ENCODE measurements around the gene GRIK2. TPM values are rescaled to one million over a fixed set of nuclear protein-coding genes. Genes with fewer than 3 reads are reported as not detected.

Gene GRIK2
- total and polyA plus RNA-seq, 3 experiments from 2014 or later, result not detected

DNA sequence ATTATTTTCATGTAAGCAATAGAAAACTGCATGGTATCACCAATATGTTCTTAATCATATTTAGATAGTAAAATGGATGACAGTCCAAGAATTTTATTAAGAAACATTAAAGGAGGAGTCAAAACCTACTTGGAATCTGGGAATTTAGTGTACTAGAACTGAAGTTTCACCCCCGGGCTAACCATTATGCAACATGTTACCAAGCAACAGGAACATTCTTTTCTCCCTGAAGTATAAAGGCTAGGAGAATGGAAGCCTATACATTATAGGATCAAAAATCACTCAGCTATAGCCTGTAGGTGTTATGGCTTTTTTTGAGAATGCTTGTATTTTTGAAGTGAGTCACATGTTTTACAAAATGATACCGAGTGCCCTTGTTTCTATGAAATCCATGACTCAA lies 538.3 kb downstream of the GRIK2 start:
- H3K4me3 ChIP-seq (ENCODE audit: low read length), result no peak overlapping the region
- H3K4me1 Mint-ChIP-seq, result no peaks in the 10 kb centered on the region
- no peak for DNase-seq
- H3K27ac Mint-ChIP-seq, result no peak overlapping the region
- H3K4me3 Mint-ChIP-seq, result no peak overlapping the region
- H3K27ac ChIP-seq (ENCODE audit: low read depth, low read length), result no peak overlapping the region
- H3K36me3 Mint-ChIP-seq, result no peaks in the 10 kb centered on the region
- ChIA-PET POLR2A (no interaction called here), CTCF (no interaction called here)
- H3K27me3 Mint-ChIP-seq, result no peaks in the 10 kb centered on the region
- H3K9me3 ChIP-seq (ENCODE audit: low read length), result no peaks in the 10 kb centered on the region
- no peaks in the 10 kb centered on the region for H3K36me3 ChIP-seq (ENCODE audit: insufficient read depth, low read length)
- no peaks in the 10 kb centered on the region for H3K4me1 ChIP-seq (ENCODE audit: insufficient read depth, low read length)
- peaks cover 0 to 20% (median 1%) of the 10 kb centered on the region in 5 donors for H3K9me3 Mint-ChIP-seq
- no peaks in the 10 kb centered on the region for H3K27me3 ChIP-seq (ENCODE audit: insufficient read depth, low read length, poor library complexity, severe bottlenecking)

DNA sequence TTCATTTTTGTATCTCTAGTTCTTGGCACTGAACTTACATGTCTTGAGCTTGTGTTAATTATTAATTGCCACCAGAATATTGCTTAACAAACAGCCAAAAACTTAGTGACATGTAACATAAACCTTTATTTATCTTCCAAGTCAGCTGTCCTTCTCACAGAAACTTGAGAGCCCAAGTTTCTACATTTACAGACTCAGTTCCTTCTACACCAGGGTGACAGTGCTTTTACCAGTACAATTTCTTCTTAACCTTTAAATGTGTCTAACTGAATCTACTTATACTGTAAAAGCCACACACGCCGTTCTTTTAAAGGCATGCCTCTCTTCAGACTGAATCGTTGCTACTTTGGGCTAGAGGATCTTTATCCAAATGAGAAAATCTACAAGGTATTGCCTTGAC lies 539.2 kb downstream of the GRIK2 start:
- no peaks in the 10 kb centered on the region for H3K9me3 ChIP-seq (ENCODE audit: low read length)
- no peak for DNase-seq
- Mint-ChIP-seq H3K36me3 (no peaks in the 10 kb centered on the region), H3K27me3 (no peaks in the 10 kb centered on the region), H3K4me1 (no peaks in the 10 kb centered on the region), H3K27ac (no peak overlapping the region), H3K4me3 (no peak overlapping the region), H3K9me3 (peaks cover 0 to 20% (median 1%) of the 10 kb centered on the region in 5 donors)
- no peak overlapping the region for H3K27ac ChIP-seq (ENCODE audit: low read depth, low read length)
- no peaks in the 10 kb centered on the region for H3K27me3 ChIP-seq (ENCODE audit: insufficient read depth, low read length, poor library complexity, severe bottlenecking)
- CTCF ChIA-PET, result no interaction called here
- no peaks in the 10 kb centered on the region for H3K4me1 ChIP-seq (ENCODE audit: insufficient read depth, low read length)
- H3K36me3 ChIP-seq (ENCODE audit: insufficient read depth, low read length), result no peaks in the 10 kb centered on the region
- POLR2A ChIA-PET, result no interaction called here
- H3K4me3 ChIP-seq (ENCODE audit: low read length), result no peak overlapping the region

DNA sequence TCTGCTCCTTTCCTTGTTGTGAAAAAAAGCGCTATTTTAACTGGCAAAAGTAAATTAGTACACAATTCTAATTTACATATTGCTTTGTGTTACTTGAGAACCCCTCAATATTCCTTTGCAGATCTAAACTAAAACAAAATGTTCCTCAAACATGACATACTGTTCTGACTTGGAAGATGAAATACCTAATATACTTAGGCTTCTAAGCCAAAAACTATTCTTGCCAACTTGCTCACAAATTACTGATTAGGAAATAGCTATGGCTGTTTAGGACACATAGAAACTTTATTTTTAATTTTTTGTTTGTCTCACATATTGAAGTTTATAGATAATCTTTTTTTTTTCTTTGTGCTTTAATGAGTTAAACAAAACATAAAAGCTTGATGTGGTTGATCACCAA lies 542.2 kb downstream of the GRIK2 start:
- no peaks in the 10 kb centered on the region for H3K27me3 ChIP-seq (ENCODE audit: insufficient read depth, low read length, poor library complexity, severe bottlenecking)
- Mint-ChIP-seq H3K27me3 (no peaks in the 10 kb centered on the region), H3K9me3 (peaks cover 0 to 23% (median 0%) of the 10 kb centered on the region in 5 donors), H3K27ac (no peak overlapping the region), H3K4me1 (no peaks in the 10 kb centered on the region), H3K36me3 (no peaks in the 10 kb centered on the region), H3K4me3 (no peak overlapping the region)
- POLR2A ChIA-PET, result no interaction called here
- DNase-seq, result no peak
- H3K4me3 ChIP-seq (ENCODE audit: low read length), result no peak overlapping the region
- no peaks in the 10 kb centered on the region for H3K9me3 ChIP-seq (ENCODE audit: low read length)
- no peak overlapping the region for H3K27ac ChIP-seq (ENCODE audit: low read depth, low read length)
- H3K36me3 ChIP-seq (ENCODE audit: insufficient read depth, low read length), result no peaks in the 10 kb centered on the region
- CTCF ChIA-PET, result no interaction called here
- H3K4me1 ChIP-seq (ENCODE audit: insufficient read depth, low read length), result no peaks in the 10 kb centered on the region

DNA sequence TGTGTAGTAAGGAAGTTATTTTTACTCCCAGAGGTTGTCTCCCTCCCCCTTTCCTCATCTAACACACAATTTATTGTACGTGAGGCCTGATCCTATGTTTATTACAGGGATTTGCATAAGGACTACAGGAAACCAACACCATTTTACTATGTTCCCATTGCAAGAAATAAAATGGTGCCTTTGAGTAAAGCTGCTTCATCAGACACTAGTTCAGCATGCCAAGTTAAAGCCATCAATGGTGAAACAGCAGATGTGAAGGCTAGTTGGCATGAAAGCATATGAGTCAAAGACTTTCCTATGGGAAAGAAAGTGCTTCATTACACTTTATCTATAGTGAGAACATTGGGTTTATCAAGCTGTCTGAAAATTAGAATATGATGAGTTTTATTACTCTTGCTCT lies 543.0 kb downstream of the GRIK2 start:
- no peak for DNase-seq
- Mint-ChIP-seq H3K36me3 (no peaks in the 10 kb centered on the region), H3K27me3 (no peaks in the 10 kb centered on the region), H3K27ac (no peak overlapping the region), H3K4me3 (no peak overlapping the region), H3K9me3 (peaks cover 0 to 23% (median 0%) of the 10 kb centered on the region in 5 donors), H3K4me1 (no peaks in the 10 kb centered on the region)
- Histone ChIP-seq H3K36me3 (ENCODE audit: insufficient read depth, low read length) (no peaks in the 10 kb centered on the region), H3K27me3 (ENCODE audit: insufficient read depth, low read length, poor library complexity, severe bottlenecking) (no peaks in the 10 kb centered on the region), H3K9me3 (ENCODE audit: low read length) (no peaks in the 10 kb centered on the region), H3K4me3 (ENCODE audit: low read length) (no peak overlapping the region), H3K27ac (ENCODE audit: low read depth, low read length) (no peak overlapping the region), H3K4me1 (ENCODE audit: insufficient read depth, low read length) (no peaks in the 10 kb centered on the region)
- ChIA-PET CTCF (no interaction called here), POLR2A (no interaction called here)

- POLR2A ChIA-PET, result no interaction called here
- CTCF ChIA-PET, result no interaction called here
- no peaks in the 10 kb centered on the region for H3K9me3 ChIP-seq (ENCODE audit: low read length)
- no peak overlapping the region for H3K27ac ChIP-seq (ENCODE audit: low read depth, low read length)
- H3K4me1 ChIP-seq (ENCODE audit: insufficient read depth, low read length), result no peaks in the 10 kb centered on the region
- H3K4me3 ChIP-seq (ENCODE audit: low read length), result no peak overlapping the region
- Mint-ChIP-seq H3K27ac (no peak overlapping the region), H3K4me1 (no peaks in the 10 kb centered on the region), H3K9me3 (peaks cover 0 to 23% (median 1%) of the 10 kb centered on the region in 5 donors), H3K4me3 (no peak overlapping the region), H3K36me3 (no peaks in the 10 kb centered on the region), H3K27me3 (no peaks in the 10 kb centered on the region)
- no peaks in the 10 kb centered on the region for H3K36me3 ChIP-seq (ENCODE audit: insufficient read depth, low read length)
- no peak for DNase-seq
- no peaks in the 10 kb centered on the region for H3K27me3 ChIP-seq (ENCODE audit: insufficient read depth, low read length, poor library complexity, severe bottlenecking)
These were observed 543.6 kb downstream of the GRIK2 start for GRCh38 chr6:101937108-101937507.

DNA sequence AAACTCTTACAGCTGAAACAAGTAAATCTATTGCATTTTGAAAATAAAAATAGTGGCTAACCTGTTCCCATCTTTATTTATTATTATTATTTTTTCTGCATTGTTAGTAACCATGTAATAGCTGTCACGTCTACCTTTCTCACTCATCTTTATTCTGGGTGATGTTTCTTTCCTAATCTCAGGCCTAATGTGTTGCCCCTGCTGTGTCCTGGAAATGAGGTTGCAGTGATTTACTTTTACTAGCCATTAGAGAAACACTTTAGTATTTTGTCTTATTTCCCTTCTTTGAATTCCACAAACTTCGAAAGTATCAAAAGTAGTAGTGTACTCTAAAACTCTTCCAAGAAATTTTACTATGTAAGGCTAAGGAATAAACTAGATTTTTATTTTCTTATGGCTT lies 546.9 kb downstream of the GRIK2 start:
- CTCF ChIA-PET, result no interaction called here

DNA sequence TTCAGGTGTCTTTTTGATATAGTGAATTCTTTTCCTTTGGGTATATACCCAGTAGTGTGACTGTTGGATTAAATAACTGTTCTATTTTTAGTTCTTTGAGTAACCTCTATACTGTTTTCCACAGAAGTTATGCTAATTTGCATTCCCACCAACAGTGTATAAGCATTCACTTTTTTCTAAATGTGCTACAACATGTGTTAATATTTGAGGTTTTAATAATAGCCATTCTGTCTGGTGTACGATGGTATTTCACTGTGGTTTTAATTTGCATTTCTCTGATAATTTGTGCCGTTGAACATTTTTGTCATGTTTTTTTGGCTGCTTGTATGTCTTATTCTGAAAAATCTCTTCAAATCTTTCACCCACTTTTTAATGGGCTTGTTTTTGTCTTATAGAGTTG lies 563.5 kb downstream of the GRIK2 start:
- Mint-ChIP-seq H3K27ac (no peak overlapping the region), H3K4me1 (no peaks in the 10 kb centered on the region), H3K4me3 (no peak overlapping the region), H3K27me3 (peaks cover 0 to 1% of the 10 kb centered on the region in 2 donors), H3K9me3 (peaks cover 0 to 2% (median 1%) of the 10 kb centered on the region in 5 donors), H3K36me3 (no peaks in the 10 kb centered on the region)
- H3K27ac ChIP-seq (ENCODE audit: low read depth, low read length), result no peak overlapping the region
- no peaks in the 10 kb centered on the region for H3K4me1 ChIP-seq (ENCODE audit: insufficient read depth, low read length)
- H3K9me3 ChIP-seq (ENCODE audit: low read length), result no peaks in the 10 kb centered on the region
- no peaks in the 10 kb centered on the region for H3K27me3 ChIP-seq (ENCODE audit: insufficient read depth, low read length, poor library complexity, severe bottlenecking)
- ChIA-PET POLR2A (no interaction called here), CTCF (no interaction called here)
- no peaks in the 10 kb centered on the region for H3K36me3 ChIP-seq (ENCODE audit: insufficient read depth, low read length)
- DNase-seq, result no peak
- H3K4me3 ChIP-seq (ENCODE audit: low read length), result no peak overlapping the region

More for the DNA sequence above, 546.9 kb downstream of the GRIK2 start:
- no peaks in the 10 kb centered on the region for H3K27me3 Mint-ChIP-seq
- no peaks in the 10 kb centered on the region for H3K4me1 Mint-ChIP-seq
- H3K27me3 ChIP-seq (ENCODE audit: insufficient read depth, low read length, poor library complexity, severe bottlenecking), result no peaks in the 10 kb centered on the region
- H3K9me3 ChIP-seq (ENCODE audit: low read length), result no peaks in the 10 kb centered on the region
- no peak overlapping the region for H3K4me3 ChIP-seq (ENCODE audit: low read length)
- no peaks in the 10 kb centered on the region for H3K36me3 ChIP-seq (ENCODE audit: insufficient read depth, low read length)
- POLR2A ChIA-PET, result no interaction called here
- no peak for DNase-seq
- H3K4me1 ChIP-seq (ENCODE audit: insufficient read depth, low read length), result no peaks in the 10 kb centered on the region
- no peak overlapping the region for H3K27ac Mint-ChIP-seq
- H3K27ac ChIP-seq (ENCODE audit: low read depth, low read length), result no peak overlapping the region
- no peaks in the 10 kb centered on the region for H3K36me3 Mint-ChIP-seq
- peaks cover 2 to 10% (median 6%) of the 10 kb centered on the region in 5 donors for H3K9me3 Mint-ChIP-seq
- H3K4me3 Mint-ChIP-seq, result no peak overlapping the region

GRCh38 chr6:101961357-101961756 lies 567.8 kb downstream of the GRIK2 start:
- no peak overlapping the region for H3K4me3 Mint-ChIP-seq
- Histone ChIP-seq H3K4me3 (ENCODE audit: low read length) (no peak overlapping the region), H3K27me3 (ENCODE audit: insufficient read depth, low read length, poor library complexity, severe bottlenecking) (no peaks in the 10 kb centered on the region), H3K4me1 (ENCODE audit: insufficient read depth, low read length) (no peaks in the 10 kb centered on the region), H3K27ac (ENCODE audit: low read depth, low read length) (no peak overlapping the region), H3K36me3 (ENCODE audit: insufficient read depth, low read length) (no peaks in the 10 kb centered on the region), H3K9me3 (ENCODE audit: low read length) (no peaks in the 10 kb centered on the region)
- no peaks in the 10 kb centered on the region for H3K36me3 Mint-ChIP-seq
- peaks cover 1 to 6% (median 4%) of the 10 kb centered on the region in 5 donors for H3K9me3 Mint-ChIP-seq
- no peak overlapping the region for H3K27ac Mint-ChIP-seq
- POLR2A ChIA-PET, result no interaction called here
- DNase-seq, result no peak
- H3K4me1 Mint-ChIP-seq, result no peaks in the 10 kb centered on the region
- CTCF ChIA-PET, result no interaction called here
- H3K27me3 Mint-ChIP-seq, result peaks cover 0 to 1% of the 10 kb centered on the region in 2 donors

- H3K27me3 ChIP-seq (ENCODE audit: insufficient read depth, low read length, poor library complexity, severe bottlenecking), result no peaks in the 10 kb centered on the region
- H3K36me3 Mint-ChIP-seq, result no peaks in the 10 kb centered on the region
- no peaks in the 10 kb centered on the region for H3K27me3 Mint-ChIP-seq
- no peak overlapping the region for H3K27ac ChIP-seq (ENCODE audit: low read depth, low read length)
- no peak overlapping the region for H3K4me3 ChIP-seq (ENCODE audit: low read length)
- no peaks in the 10 kb centered on the region for H3K4me1 Mint-ChIP-seq
- DNase-seq, result no peak
- CTCF ChIA-PET, result no interaction called here
- POLR2A ChIA-PET, result no interaction called here
- H3K36me3 ChIP-seq (ENCODE audit: insufficient read depth, low read length), result no peaks in the 10 kb centered on the region
- no peaks in the 10 kb centered on the region for H3K9me3 ChIP-seq (ENCODE audit: low read length)
- no peak overlapping the region for H3K4me3 Mint-ChIP-seq
- H3K9me3 Mint-ChIP-seq, result peaks cover 0 to 4% (median 0%) of the 10 kb centered on the region in 5 donors
- no peaks in the 10 kb centered on the region for H3K4me1 ChIP-seq (ENCODE audit: insufficient read depth, low read length)
- H3K27ac Mint-ChIP-seq, result no peak overlapping the region
These were observed 587.4 kb downstream of the GRIK2 start for GRCh38 chr6:101980924-101981323.
